Activated CD4-positive, alpha-beta T cell treated with anti-CD3 and anti-CD28 coated beads for 1 hour (primary cell): ENCODE data around the gene LCN12.
A peak's percentile ranks its signal among the peaks of the same experiment; 100 is the strongest.

Source experiments
- DNase-seq: peaks from one replicate; pipeline ENCODE4 v3.0.0-alpha.2; 2020

LCN12 gene

DNA sequence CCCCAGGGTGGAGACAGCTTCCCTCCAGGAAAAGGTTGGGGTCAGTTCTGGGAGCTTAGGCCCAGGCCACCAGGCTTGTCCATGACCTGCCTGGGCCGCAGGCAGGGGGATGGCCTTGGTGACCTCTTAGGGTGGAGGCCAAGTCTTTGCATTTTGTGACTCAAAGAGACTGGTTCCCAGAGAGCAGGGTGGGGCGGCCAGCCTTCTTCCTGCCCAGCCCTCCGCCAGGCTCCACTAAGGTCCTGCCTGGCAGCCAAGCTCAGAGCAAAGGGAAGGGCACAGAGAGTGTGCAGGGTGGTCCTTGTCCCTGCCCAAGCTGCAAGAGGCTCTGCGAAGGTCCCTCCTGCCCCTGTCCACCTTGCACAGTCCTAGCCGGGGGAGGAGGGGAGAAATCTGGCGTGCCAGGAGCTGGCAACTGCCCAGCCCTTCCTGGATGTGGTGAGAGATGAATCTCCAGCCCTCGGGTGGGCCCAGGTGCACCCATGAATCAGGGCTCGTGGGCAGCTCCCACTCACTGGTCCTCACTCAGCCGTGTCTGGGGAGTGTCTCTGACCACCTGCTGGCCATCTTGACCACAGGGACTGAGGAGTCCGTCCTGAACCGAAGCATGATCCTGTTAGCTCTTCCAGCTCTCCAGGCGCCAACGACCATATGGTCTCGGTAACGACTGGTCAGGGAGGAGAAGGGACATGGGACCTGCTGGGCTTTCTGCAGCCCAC lies 22.9 kb downstream of the LCN12 start:
- no peak for DNase-seq

DNA sequence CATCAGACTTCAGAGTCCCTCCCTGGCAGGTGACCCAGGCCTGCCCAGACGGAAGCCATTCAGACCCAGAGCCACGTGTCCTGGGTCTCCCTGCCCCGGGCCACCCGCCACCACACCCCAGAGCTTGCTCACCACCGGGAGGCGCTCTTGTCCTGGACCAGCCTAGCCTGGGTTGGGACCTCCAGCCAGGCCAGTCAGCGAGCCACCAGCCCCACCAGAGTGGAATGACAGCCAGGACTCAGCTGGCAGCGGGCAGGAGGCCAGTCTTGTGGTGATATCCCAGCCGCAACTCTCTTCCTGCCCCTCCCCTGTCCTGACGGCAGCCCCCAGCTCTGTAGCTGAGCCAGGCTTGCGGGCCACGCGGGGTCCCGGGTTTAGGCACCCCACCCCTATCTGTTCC lies 23.6 kb downstream of the LCN12 start:
- DNase-seq = no peak

DNA sequence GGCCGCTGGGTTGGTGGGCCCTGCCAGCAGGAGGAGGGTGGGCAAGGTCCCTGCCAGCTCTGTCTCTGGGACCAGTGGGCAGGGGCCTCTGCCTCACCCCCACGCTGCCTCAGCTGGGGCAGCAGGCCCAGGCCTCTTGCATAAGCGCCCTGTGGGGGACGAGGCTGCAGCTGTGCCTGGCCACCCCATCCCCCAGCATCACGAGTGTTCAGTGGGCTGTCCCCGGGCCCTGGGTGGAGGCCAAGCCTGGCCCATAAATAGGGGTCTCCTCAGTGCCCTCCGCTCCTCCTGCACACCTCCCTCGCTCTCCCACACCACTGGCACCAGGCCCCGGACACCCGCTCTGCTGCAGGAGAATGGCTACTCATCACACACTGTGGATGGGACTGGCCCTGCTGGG lies 25.1 kb downstream of the LCN12 start, which contains the start of gene PTGDS:
Gene PTGDS (plus strand): TSS at position 282 of the 400 bp plus-strand sequence. CDS start 75 bp downstream, at position 357.
- no peak for DNase-seq

DNA sequence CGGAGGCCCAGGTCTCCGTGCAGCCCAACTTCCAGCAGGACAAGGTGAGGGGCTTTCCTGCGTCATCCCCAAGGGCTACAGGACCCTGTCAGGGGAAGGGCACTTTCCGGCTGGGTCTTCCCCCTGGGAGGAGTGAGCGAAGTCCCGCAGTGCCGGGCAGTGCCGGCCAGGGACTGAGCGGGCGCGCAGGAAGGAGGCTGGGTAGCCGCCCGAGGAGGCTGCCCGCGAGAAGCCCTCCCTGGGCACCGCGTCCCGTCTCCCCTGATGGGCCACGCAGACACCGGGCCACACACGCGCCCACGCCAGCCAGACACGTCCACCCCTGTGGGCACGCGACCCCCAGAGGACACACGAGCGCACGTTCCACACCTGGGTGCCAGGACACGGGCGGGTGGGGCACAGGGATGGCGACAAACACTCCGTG lies 25.6 kb downstream of the LCN12 start:
- no peak for DNase-seq

DNA sequence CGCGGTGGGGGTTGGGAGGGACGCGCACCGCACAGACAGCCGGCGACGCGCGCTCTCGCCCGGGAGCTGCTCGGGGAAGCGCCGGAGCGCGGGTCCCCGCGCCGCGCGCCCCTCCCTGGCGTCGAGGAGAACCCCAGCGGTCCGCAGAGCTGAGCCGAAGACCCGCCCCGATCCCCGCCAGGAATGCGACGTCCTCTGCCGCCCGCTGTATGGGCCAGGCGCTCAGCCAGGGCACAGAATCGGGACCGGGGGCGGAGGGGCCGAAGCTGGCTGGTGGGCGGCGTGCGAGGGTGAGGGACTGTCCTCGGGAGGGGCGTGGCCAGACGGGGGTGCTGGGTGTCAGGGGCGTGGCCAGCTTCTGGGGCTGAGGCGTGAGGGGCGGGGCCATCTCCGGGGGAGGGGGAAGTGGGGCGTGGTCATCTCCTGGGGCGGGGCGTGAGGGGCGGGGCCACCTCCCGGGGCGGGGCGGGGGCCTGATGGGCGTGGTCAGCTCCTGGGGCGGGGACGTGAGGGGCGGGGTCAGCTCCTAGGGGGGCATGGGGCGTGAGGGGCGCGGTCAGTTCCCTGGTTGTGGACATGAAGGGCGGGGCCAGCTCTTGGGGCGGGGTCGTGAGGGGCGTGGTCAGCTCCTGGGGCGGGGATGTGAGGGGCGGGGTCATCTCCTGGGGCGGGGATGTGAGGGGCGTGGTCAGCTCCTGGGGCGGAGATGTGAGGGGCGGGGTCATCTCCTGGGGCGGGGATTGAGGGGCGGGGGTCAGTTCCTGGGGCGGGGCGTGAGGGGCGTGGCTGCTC lies 26.2 kb downstream of the LCN12 start:
- peak; percentile 52 for DNase-seq

DNA sequence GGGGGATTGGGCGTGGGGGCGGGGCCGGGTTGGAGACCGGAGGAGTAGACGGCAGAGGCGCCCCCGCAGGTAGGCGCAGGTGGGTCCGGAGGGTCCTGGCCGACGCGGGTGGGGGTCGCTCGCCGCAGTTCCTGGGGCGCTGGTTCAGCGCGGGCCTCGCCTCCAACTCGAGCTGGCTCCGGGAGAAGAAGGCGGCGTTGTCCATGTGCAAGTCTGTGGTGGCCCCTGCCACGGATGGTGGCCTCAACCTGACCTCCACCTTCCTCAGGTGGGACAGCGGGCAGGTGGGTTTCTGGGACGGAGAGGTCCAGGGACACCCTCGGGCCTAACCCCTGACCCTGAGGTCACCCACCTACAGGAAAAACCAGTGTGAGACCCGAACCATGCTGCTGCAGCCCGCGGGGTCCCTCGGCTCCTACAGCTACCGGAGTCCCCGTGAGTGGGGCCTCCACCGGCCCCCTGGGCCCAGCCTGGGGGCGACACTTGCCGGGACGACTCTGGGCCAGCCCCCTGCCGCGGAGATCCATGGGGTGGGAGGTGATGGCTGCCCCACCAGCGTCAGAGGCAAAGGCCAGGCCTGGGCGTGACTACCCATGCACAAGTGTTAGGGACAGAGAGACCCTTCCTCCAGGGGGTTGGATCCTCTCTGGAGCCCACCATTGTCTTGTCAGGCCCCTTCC lies 26.9 kb downstream of the LCN12 start:
- DNase-seq = no peak

DNA sequence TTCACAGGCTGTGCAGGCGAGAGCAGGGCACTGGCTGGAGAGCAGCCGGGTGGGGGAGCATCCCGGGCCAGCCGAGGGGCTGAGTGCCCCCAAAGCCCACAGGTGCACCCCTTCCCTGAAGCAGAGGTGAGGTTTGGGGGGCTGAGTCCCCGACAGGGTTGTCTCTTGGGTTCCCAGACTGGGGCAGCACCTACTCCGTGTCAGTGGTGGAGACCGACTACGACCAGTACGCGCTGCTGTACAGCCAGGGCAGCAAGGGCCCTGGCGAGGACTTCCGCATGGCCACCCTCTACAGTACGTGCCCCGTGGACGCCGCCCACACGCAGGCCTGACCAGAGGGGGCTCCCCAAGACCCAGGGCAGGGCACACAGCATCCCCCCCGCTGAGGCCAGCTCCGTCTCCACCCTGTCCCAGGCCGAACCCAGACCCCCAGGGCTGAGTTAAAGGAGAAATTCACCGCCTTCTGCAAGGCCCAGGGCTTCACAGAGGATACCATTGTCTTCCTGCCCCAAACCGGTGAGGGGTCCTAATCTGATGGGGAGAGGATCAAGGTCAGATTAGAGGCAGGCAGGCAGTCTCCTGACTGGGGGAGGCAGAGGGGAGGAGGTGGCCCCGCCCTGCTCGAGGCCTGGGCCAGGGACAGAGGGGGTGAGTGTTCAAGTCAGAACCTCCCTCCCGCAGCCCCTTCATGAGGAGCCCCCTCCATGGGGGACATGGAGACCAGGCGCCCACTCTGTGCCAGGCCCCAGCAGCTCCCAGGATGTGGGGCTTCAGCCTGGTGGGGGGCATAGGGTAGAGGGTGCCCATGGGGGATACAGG lies 27.9 kb downstream of the LCN12 start:
- no peak for DNase-seq

DNA sequence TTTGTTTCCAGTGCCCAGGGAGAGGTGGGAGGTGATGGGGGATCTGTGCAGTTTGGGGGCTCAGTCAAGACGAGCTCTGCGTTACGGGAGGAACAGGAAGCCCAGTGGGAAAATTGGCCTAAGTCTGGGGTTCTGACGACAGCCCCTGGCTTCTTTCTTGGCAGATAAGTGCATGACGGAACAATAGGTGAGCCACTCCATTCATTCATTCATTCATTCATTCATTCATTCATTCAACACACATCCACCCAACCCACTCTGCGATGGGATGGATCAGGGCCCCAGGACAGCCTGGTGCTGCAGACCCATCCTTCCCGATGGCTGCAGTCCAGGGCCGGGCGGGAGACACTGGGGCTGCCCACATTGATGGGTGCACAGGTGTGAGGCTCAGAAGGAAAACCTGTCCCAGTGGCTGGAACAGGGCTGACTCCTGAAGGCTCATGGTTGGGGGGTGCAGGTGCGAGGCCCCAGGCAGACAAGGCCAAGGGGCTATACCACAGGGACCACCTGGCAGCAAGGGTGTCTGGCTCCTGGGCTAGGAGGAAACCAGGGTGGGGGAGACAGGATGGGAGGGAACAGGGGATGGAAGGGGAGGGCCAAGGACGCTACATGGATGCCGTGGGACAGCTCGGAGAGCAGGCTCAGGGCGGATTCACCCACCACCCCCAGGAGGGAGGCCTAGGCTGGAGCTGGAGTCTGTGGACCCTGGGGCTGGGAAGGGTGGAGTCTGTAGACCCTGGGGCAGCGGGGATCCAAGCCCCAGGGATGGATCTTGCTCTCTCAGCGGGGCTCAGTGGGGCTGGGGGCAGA lies 28.8 kb downstream of the LCN12 start:
- DNase-seq = no peak

DNA sequence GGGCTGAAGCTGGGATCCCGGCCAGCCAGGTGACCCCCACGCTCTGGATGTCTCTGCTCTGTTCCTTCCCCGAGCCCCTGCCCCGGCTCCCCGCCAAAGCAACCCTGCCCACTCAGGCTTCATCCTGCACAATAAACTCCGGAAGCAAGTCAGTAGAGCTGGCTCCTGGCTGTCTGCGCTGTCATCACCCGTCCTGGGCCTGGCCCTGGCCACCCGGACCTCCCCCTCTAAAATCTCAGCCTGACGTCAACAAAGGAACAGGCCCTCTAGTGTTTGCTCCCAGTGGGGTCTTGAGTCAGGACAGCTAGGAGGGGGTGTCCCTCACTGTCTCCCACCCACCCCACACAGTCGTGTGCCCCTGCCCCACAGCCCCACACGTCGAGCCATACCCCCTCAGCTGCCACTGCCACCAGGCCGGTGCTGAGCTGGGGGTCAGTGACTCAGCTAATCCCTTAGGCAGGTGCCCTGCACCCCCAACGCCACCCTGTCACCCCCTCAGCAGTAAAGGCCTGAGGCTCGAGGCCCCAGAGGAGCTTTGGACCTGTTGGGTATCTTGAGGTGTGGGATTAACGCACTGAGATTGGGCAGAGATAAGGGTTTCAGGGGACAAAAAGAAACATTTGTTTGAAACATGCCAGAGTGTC lies 29.6 kb downstream of the LCN12 start:
- no peak for DNase-seq

DNA sequence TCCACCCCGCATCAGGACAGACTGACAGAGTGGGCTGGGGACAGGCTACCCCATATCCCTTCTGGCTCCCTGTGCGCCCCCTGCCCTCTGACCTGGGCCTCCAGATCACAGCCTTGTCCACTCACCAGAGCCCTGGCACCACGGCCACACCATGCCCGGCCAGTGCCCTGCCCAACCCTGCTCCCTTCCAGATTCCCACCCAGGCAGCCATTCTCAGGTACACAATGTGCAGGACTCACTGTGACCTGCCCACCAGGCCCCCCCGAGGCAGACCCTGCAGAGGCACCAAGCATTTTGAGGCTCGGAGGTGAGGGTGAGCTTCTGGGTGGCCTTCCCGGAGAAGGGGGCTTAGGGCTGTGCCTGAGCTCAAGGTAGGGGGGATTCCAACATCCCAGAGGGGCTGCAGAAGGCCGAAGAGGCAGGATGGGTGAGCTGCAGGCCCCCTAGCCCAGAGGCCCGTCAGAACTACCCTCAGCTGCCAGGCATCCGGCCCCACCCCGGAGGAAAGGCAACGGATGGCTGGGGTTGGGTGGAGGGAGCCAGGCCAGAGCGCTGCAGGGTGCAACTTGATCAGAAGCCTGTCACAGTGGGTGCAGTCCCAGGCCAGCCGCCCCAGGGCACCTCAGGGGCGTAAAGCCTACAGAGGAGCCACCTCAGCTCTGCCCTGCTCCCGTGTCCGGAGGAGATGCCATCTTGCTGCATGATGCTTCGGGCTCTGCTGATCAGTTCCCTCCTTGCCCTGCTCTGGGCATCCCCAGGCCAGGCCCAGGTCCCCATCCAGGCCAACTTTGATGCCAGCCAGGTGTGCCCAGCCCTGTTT lies 30.4 kb downstream of the LCN12 start, which contains the start of gene LCNL1:
Gene LCNL1 (plus strand): TSS at position 762 of the 820 bp plus-strand sequence. CDS start 594 bp downstream, outside the sequence.
- no peak for DNase-seq

DNA sequence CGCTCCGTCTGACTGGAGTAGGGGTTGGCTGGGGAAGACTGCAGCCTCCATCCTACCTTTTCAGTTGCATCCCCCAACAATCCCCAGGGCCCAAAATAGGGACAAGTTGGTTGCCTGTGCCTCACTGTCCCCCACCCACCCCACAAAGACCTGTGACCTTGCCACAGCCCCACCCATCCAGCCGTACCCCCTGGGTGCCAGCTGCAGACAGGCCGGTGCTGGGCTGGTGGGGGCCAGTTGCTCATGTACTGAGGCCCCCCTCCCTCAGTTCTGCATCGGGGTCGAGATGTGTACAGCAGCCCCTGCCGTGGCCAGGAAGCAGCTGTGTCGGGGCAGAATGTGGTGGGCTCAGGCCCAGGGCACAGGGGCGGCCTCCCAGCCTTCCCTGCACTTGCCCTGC lies 31.1 kb downstream of the LCN12 start:
- DNase-seq = no peak

DNA sequence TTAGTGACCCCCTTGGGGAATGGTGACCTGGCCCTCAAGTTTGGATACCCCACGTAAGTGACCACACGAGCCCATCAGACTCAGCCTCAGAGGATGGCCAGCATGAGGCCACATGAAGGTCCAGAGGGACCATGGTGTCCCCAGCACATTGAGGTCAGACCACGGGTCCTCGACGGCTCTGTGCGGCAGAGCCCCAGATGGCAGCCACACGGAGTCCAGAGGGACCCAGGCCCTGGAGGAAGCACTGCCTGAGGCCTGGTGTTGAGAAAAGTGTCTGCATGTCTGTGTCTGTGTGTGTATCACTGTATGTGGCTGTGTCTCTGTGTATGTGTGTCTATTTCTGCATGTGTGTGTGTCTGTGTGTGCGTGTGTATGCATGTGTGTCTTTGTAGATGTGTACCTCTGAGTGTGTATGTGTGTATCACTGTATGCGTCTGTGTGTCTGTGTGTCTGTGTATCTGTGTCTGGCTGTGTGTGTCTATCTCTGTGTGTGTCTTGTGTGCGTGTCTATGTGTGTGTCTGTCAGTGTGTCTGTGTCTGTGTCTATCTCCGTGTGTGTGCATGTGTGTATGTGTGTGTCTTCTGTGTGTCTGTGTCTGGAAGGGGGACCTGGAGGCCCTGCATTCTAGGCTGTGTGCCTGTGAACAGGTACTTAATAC lies 31.7 kb downstream of the LCN12 start:
- no peak for DNase-seq

DNA sequence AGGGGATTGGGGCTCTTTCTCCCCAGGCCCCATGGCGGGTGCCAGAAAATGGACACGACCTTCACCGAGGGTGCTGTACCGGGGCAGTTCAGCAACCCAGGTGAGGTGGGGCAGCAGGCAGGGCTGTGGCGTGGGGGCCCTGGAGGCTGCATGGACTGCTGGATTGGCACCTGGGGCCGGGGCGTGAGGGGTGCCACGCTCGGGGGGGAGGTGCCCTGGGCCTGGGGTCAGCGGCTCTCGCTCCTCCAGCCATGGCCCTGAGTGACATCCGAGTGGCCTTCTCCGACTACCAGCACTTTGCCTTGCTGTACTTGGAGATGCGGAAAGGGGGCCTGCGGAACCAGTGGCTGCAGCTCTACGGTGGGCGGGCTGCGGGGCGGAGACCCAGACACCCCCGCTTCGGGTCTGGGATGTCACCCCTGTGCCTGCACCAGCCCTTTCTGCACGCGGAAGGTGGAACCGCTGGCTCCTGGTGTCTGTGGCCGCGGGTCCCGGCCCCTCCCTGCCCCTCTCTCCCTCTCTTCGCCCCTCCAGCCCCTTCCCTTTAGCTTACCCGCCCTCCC lies 32.5 kb downstream of the LCN12 start:
- DNase-seq = no peak

DNA sequence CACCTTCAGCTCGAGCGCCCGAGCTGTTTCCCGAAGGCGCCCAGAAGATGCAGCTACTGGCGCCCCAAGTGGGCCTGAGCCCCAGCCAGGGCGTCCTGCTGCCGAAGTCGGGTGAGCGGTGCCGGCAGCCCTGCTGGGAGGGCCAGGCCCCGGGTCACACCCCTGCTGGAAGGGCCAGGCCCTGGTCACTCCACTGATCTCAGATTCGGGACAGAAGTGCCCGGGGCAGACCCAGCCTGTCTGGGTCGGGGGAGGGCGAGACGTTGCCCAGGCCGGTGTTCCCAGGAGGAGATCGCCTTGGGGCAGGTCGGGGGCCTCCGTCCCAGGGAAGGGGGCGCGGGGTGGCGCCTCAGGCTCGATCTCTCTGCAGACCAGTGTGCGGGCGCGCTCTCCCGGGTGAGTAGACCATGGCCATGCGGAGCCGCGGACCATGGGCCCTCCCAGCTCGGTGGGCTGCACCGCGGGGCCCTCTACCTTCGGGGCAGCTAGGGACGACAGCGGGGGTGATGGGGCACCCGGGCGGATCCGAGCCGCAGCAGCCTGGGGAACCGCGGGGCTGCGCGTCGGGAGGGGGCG lies 33.0 kb downstream of the LCN12 start:
- DNase-seq = no peak

DNA sequence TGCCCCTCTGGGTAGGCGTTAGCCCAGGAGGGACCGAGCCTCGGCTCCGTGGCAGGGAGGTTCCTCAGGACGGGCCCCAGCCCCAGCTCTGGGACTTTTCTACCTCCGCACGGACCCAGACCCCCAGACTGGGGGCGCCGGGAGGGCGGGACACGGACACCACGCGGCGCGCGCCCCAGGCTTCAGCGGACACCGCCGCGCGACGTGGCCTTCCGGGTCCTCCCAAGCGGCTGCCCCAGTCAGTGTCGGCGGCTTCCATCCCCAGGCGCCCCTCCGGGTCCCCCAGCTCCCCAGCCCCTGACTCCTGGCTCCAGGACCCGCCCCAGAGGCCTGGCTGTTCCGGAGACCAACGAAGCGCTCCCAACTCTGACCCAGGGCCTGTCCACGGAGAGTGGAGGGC lies 33.8 kb downstream of the LCN12 start:
- no peak for DNase-seq

DNA sequence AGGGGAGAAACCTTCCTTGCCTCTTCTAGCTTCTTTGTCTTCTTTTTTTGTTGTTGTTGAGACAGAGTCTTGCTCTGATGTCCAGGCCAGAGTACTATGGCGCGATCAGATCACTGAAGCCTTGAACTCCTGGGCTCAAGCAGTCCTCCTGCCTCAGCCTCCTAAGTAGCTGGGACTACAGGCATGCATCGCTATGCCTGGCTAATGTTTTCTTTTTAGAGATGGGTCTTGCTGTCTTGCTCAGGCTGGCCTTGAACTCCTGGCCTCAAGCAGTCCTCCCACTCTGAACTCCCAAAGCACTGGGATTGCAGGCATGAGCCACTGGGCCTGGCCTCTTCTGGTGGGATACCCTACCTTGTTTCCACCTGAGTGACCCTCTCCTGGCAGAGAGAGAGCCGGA lies 36.8 kb downstream of the LCN12 start:
- no peak for DNase-seq

DNA sequence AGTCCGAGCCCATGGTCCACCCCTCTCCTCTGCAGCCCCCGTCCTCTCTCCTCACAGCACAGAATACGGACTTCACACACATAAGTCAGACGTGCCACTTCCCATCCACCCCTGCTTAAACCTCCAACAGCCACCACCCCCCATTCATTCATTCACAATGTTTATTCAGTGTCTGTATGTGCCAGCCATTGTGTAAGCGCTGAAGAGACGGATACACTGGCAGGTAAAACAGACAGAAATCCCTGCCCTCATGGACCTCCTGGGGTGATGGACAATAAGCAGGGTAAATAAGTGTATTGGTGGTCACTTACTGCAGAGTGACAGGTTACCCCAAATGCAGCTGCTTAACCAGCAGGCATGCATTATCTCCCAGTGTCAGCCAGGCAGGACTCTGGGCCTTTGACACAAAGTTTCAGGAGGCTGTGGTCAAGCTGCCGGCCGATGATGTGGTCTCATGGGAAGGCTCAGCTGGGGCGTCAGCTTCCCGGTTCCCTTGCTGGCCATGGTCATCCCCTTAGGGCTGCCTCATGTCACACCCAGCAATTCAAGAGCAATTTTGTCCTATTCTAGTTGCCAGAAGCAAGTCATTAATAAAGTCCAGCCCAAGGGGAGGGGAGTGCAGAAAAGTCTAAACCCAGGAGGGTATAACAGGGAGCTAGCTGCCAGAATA lies 38.3 kb downstream of the LCN12 start:
- no peak for DNase-seq
